Ishikawa (cell line): Measurements from ENCODE around the gene KCNH3.
A peak's percentile ranks its signal among the peaks of the same experiment; 100 is the strongest.

Experiments
- CEBPB ChIP-seq: IDR thresholded peaks from 2 replicates; pipeline ENCODE4 v1.6.1; 2012
- EP300 ChIP-seq: IDR thresholded peaks from 2 replicates; pipeline ENCODE4 v1.6.1; 2012; ENCODE audit warnings: borderline replicate concordance
- FOXM1 ChIP-seq: IDR thresholded peaks from 2 replicates; pipeline ENCODE4 v1.6.1; 2012; ENCODE audit warnings: low read depth, borderline replicate concordance
- RAD21 ChIP-seq: IDR thresholded peaks from 2 replicates; pipeline ENCODE4 v1.6.1; 2012; ENCODE audit warnings: low read depth
- REST ChIP-seq: IDR thresholded peaks from 2 replicates; pipeline ENCODE4 v1.6.1; 2012; ENCODE audit warnings: low read depth, mild to moderate bottlenecking
- TAF1 ChIP-seq: IDR thresholded peaks from 2 replicates; pipeline ENCODE4 v1.6.1; 2012; ENCODE audit warnings: low read depth, mild to moderate bottlenecking
- USF1 ChIP-seq: IDR thresholded peaks from 2 replicates; pipeline ENCODE4 v1.6.1; 2012
- YY1 ChIP-seq: IDR thresholded peaks from 2 replicates; pipeline ENCODE4 v1.6.1; 2012; ENCODE audit warnings: low read depth
- TF ChIP-seq, protein P1 (sequence below): IDR thresholded peaks from 2 replicates; pipeline ENCODE4 v1.6.1; 2012

DNA sequence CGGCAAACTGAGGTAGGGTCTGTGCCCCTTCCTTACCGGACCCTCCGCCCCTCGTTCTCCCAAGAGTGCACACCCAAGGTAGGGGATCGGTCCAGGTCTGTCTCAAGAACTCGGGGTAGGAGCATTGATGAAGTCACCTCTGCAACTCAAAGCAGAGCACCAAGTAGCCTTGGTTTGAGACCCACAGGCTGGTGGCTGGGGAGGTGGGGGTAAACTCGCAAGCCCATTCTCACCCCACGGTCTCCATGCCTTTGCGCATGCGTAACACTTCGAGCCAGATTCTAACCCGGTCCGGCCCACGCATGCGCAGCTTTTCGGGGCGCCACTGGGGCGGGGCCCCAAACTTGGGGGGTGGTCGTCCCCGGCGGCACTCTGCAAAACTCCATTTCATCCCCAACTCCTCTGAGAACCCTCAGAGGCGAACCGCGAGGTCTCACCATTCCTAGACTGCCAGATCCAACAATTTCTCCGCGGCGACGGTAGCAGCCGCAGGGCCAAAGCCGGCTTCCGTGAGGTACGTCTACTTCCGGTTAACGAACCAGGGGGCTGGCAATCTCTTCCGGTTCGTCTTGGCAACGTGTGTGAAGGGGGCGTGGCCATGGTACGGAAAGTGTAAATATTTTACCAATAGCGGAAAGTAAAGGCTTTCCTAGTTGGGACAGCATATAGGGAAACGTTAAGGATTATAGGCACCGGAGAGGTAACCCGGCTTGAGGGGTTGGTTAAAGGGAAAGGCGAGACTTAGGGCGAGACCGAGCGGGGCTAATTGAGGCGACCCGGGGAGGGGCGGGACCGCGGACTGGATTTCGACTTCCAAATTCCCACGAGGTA, 29.0 kb downstream of the KCNH3 start, which contains the start of gene MCRS1:
- TF ChIP-seq YY1 (no peak), RAD21 (no peak), CEBPB (no peak; the same call in 1 of the 2 replicates), EP300 (peak; percentile 33; the same call in 1 of the 2 replicates), FOXM1 (peak; percentile 23; the same call in 1 of the 2 replicates), USF1 (peak; percentile 65; the same call in 1 of the 2 replicates), TAF1 (peak; percentile 90), REST (no peak)
- TF ChIP-seq, protein P1, sequence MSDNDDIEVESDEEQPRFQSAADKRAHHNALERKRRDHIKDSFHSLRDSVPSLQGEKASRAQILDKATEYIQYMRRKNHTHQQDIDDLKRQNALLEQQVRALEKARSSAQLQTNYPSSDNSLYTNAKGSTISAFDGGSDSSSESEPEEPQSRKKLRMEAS: peak; percentile 95
